Upper lobe of left lung (tissue), 4 donors: ENCODE results near the gene FHIT.

Source experiments
- CTCF ChIP-seq, 6 experiments: fragments of 450-650 bp in 4 of 6; fragments of 200-600 bp in 2 of 6; sonication (generic) in 2 of 6; IDR thresholded peaks; one replicate each; pipeline ENCODE4 v1.5.1; 2016 to 2019; ENCODE audit warnings: antibody characterized with exemption in 6 of 6
- EP300 ChIP-seq, 4 donors: sonication (generic); formaldehyde crosslinking; IDR thresholded peaks; one replicate each; pipeline ENCODE4 v1.5.1; 2017; ENCODE audit warnings: antibody characterized with exemption in 4 of 4, control low read depth in 2 of 4
- POLR2A ChIP-seq, 4 donors: fragments of 450-650 bp; IDR thresholded peaks; one replicate each; pipeline ENCODE4 v1.5.1; 2016 to 2017; ENCODE audit warnings: antibody characterized with exemption in 4 of 4, mild to moderate bottlenecking in 2 of 4
- POLR2AphosphoS5 ChIP-seq, 2 donors: sonication (generic); formaldehyde crosslinking; IDR thresholded peaks; one replicate each; pipeline ENCODE4 v1.5.1; 2017; ENCODE audit warnings: antibody characterized with exemption in 2 of 2

- TF ChIP-seq CTCF (IDR thresholded peaks at IDR 0.05) (no peak), EP300 (IDR thresholded peaks at IDR 0.05) (no peak), POLR2A (IDR thresholded peaks at IDR 0.05) (no peak), POLR2AphosphoS5 (IDR thresholded peaks at IDR 0.05) (no peak)
Measured at GRCh38 chr3:60228823-60229222, 1022.4 kb downstream of the FHIT start.
